Left ventricle myocardium superior (tissue), 1 donor: ENCODE measurements around the gene MAFG. TPM values are rescaled to one million over a fixed set of nuclear protein-coding genes. Genes with fewer than 3 reads are reported as not detected.

ENCODE experiments used
- ATAC-seq: fragments of 200-7000 bp; cut with Tn5 transposase; one replicate; pipeline ENCODE4 v1.9.1; 2020; ENCODE audit warnings: mild to moderate bottlenecking, moderate library complexity
- DNase-seq: peaks from one replicate; pipeline ENCODE4 v3.0.0-alpha.2; 2020
- intact Hi-C: fragments of 100-400 bp; cut with micrococcal nuclease; formaldehyde crosslinking; loops from one replicate; pipeline ENCODE4 v1.11.0; 2022
- total RNA-seq: library from RNA; stranded (reverse); fragmentation: NEBNext Ultra II Directional; extraction: Animal tissue kit (Norgen Biotek cat#: 25700); gene quantifications from one replicate; pipeline ENCODE4 v1.2.1, GENCODE V29; 2021
- donor health status: DM: no; HTN: yes; CAD: no; lungs with severe emphysema.

MAFG gene
- total RNA-seq, 1 donor from 2014 or later = 27.5 TPM

DNA sequence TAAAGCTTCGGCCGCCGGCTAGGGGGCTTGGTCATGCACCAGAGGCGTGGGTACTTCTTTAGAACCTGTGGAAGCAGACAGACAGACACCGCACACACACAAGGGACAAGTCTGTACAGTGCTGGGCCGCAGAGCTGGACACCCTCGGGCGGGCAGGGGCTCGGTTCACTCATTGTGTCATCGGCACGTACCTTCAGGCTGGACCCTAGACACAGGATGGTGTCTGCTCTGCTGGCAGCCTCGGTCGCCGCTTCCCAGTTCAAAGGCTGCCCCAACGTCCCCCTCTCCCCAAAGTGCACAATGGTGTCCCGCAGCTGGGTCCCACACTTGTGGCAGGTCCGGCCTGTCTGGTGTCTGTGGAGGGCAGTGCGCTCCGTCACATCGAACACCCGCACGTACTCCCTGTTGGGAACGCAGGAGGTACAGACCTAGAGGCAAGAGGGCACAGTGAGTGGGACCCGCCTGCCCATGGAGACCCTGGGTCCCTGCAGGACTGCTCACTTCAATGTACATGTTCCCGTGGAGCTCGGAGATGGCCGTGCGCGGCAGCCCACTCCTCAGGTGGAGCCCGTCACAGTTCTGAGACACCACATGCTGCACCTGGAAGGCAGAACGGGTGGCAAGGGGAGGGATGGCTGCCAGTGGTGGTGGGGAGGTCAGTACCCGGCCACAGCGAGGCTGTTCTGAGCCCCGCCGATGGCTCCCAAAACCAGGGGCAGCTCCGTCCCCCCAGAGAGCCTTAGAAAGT is 13.3 kb downstream of the MAFG start:
- intact Hi-C loops = no loop called here
- no peak for DNase-seq
- no peak for ATAC-seq

- ATAC-seq = no peak
- DNase-seq = no peak
- intact Hi-C loops = no loop called here
These were observed 14.0 kb downstream of the MAFG start for GRCh38 chr17:81913394-81914102.

- intact Hi-C loops = no loop called here
- DNase-seq = no peak
- ATAC-seq = no peak
These were observed 14.9 kb downstream of the MAFG start for GRCh38 chr17:81912441-81913309.

GRCh38 chr17:81911969-81912368 is 15.6 kb downstream of the MAFG start:
- intact Hi-C loops = no loop called here
- DNase-seq (no peak), ATAC-seq (no peak)

DNA sequence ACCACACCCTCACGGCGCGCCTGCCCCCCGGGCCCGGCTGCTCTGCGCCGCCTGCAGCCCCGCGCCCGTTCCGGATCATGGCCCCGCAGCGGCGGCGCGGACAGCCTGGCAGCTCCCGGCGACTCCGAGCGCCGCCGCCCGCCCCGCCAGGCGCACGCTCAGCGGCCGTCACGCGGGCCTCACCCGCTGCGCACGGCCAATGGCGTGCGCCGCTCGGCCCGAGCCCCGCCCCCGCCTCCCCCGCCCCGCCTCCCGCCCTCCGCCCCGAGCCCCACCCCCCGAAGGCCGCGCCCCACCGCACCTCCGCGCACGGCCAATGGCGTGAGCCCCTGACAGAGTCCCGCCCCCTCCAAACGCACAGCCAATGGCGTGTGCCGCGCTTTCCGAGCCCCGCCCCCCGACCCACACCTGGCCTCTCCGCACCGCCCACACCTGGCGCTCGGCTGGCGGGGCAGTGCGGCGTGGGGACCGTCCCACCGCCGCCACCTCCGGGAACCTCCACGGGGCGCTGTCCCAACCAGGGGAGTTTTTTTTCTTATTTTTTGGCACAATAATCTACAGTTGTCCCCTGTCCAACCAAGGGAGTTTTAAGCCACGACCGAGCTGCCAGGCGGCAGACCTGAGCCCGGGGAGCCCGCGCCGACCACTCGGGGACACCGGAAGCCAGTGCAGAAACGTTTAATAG is 16.1 kb downstream of the MAFG start, which contains the start of gene PCYT2:
Gene PCYT2, minus strand, starts transcription at position 123 of the 685 bp plus-strand sequence. Its CDS starts 44 bp downstream, at position 79.
- peak; percentile 94 for ATAC-seq
- peak; percentile 94 for DNase-seq
- intact Hi-C loops = no loop called here

DNA sequence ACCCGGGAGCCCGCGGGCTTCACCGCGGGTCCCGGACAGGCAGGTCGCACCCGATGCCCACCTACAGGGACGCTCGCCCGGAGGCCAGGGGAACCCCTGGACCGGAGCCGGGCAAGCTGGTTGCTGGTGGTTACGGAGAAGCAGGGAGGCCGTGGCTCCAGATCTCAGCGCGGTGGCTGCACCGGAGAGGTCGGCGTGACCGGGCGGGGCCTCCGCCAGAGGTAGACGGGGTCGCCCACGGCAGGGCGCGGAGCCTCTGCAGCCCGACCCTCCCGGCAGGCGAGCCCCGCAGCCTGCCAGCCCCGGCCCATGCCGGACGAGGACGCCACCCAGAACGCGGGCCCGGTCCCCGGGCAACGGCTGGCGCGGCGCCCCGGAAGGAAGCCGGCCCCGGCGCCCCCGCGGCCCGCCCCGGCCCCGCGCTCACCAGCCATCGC is 16.7 kb downstream of the MAFG start:
- ATAC-seq = peak; percentile 2
- no peak for DNase-seq
- intact Hi-C loops = no loop called here

- no peak for DNase-seq
- intact Hi-C loops = no loop called here
- no peak for ATAC-seq
These were observed 17.3 kb downstream of the MAFG start for GRCh38 chr17:81909966-81910839.

DNA sequence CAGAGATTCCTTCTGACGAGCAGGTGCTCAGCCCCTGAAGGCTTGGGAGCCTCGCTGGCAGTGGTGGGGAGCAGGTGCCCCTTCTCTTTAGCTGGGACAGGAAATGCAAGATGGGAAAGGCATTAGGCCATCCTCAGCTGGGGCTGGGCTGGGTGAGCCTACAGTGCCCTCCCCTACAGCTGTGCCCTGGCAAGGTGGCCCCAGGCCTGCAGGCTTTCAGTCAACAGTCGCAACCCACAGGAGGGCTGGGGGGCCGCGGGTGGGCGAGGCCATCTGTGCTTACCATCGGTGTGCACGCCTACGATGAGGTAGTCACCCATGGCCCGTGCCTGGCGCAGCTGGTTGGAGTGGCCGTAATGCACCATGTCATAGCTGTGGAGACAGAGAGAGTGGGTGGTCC is 18.3 kb downstream of the MAFG start:
- DNase-seq (no peak), ATAC-seq (no peak)
- intact Hi-C loops = no loop called here

GRCh38 chr17:81908793-81909192 is 18.7 kb downstream of the MAFG start:
- intact Hi-C loops = no loop called here
- DNase-seq (no peak), ATAC-seq (no peak)

- no peak for DNase-seq
- intact Hi-C loops = no loop called here
These were observed 20.1 kb downstream of the MAFG start for GRCh38 chr17:81907219-81908145.

DNA sequence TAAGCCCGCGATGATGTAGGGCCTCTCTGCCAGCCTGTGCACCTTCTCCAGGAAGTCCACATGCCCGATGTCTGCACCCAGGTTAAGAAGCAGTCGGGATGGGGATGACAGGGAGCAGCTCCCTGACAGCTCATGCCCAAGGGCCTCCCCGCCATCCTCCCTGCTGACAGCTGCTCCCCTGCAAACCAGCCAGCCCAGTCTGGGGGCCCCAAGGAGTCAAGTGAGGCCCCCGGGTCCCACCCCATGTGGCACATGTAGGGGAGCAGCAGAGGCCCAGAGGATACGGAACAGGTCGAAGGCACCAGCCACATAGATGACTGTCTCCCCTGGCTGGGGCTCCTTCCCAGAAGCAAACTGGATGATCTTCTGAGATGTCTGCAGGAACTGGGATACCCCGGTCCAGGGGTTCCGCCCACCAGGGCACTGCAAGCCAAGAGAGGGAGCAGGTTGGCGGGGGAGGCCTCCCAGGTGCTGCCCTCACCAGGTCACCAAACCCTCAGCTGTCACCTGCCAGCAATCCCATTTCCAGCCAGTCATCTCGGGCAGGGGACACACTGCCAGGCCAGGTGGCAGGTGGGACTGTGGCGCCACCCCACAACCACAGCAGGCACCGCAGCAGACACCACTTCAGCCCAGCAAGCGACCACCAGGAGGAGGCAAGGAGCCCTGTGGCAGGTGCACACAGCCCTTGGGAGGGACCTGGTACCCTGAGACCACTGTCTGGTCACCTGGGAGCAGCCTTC is 20.9 kb downstream of the MAFG start:
- intact Hi-C loops = no loop called here
- no peak for DNase-seq
- ATAC-seq = no peak

More at GRCh38 chr17:81907219-81908145, 20.1 kb downstream of the MAFG start:
- ATAC-seq = no peak

DNA sequence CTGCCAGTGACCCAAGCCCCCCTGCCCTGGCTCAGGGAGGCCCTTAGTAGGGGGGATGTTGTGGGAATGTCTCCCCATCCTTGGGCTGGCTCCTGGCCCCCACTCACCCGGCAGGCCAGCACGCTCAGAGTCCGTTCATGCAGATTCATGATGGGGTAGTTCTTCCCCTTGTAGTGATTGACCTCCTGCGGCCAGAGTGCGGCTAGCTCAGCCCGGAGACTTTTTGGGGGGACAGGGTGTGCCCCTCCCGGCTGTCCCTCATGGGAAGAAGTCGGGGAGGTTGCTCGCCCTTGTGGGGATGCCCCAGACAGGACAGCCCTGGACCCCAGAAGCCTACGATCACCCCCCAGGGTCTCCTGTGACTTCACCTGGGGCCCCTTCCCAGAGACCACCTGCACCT is 21.5 kb downstream of the MAFG start:
- ATAC-seq (no peak), DNase-seq (no peak)
- intact Hi-C loops = no loop called here

- intact Hi-C loops = no loop called here
- DNase-seq = no peak
These were observed 22.1 kb downstream of the MAFG start for GRCh38 chr17:81905424-81905875.

GRCh38 chr17:81904600-81905423 is 22.7 kb downstream of the MAFG start:
- intact Hi-C loops = no loop called here
- ATAC-seq = no peak
- no peak for DNase-seq

More at GRCh38 chr17:81905424-81905875, 22.1 kb downstream of the MAFG start:
- ATAC-seq = no peak

GRCh38 chr17:81903896-81904599 is 23.5 kb downstream of the MAFG start:
- DNase-seq = no peak
- intact Hi-C loops = no loop called here
- ATAC-seq = no peak
